HG03354 (cell line): ENCODE measurements around the gene TFR2.
A peak's percentile ranks its signal among the peaks of the same experiment; 100 is the strongest.
"Not testable (repeated sequence)": the region's sequence is repeated elsewhere in the genome, so short reads cannot be mapped to it uniquely, and the experiment has no call there.

ENCODE experiments used
- ATAC-seq: cut with Tn5 transposase; IDR thresholded peaks from one replicate; pipeline ENCODE4 v1.9.1; 2021; ENCODE audit warnings: mild to moderate bottlenecking; ENCODE audit not compliant: unreplicated experiment, poor library complexity, severe bottlenecking

The TFR2 gene

DNA sequence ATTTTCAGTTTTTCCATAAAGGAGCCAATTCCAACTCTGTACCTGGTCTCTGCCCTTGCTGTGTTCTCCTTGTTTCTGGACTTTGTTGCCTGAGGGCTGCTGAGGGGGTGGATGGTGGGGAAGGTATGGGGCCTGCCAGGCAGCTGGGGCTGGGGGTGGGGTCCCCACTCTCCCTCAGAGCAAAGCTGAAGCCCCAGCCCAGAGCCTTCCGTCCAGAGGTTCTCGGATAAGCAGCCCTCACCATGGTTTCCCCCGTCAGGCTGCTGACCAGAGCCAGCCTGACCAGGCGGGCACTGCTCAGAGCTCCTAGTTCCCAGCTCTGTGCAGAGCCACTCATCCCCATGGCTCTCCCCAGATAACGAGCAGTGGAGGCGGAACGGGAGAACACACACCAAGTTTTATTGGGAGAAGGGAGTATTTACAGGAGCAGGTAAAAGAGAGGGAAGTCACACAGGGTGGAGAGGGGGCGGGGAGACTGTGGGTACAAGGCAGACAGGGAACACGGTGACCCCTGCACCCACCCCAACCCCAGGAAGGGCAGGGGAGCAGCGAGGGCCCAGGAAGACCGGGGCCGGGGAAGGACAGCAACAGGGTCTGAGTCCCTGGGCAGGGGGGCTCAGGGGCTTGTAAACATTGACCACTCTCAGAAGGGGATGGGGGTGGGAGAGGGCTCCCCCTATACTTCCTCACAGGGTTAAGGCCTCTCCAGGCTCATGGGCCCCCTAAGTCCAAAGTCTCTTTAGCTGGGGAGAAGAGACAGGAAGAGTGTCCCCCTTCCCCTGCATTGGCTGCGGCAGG is 38.0 kb upstream of the TFR2 start:
- no peak for ATAC-seq

DNA sequence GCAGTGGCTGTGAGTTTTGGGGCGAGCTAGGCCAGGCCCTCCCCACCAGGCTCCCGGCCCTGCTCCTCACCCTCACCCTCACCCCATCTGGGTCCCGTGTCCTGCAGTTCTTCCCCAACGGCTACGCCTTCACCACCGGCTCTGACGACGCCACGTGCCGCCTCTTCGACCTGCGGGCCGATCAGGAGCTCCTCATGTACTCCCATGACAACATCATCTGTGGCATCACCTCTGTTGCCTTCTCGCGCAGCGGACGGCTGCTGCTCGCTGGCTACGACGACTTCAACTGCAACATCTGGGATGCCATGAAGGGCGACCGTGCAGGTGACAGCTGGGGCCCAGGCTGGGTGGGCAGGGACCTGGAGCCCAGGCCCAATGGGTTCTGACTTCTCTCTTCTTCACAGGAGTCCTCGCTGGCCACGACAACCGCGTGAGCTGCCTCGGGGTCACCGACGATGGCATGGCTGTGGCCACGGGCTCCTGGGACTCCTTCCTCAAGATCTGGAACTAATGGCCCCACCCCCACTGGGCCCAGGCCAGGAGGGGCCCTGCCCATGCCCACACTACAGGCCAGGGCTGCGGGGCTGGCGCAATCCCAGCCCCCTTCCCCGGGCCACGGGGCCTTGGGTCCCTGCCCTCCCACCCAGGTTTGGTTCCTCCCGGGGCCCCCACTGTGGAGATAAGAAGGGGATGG is 37.1 kb upstream of the TFR2 start:
- ATAC-seq, result no peak

DNA sequence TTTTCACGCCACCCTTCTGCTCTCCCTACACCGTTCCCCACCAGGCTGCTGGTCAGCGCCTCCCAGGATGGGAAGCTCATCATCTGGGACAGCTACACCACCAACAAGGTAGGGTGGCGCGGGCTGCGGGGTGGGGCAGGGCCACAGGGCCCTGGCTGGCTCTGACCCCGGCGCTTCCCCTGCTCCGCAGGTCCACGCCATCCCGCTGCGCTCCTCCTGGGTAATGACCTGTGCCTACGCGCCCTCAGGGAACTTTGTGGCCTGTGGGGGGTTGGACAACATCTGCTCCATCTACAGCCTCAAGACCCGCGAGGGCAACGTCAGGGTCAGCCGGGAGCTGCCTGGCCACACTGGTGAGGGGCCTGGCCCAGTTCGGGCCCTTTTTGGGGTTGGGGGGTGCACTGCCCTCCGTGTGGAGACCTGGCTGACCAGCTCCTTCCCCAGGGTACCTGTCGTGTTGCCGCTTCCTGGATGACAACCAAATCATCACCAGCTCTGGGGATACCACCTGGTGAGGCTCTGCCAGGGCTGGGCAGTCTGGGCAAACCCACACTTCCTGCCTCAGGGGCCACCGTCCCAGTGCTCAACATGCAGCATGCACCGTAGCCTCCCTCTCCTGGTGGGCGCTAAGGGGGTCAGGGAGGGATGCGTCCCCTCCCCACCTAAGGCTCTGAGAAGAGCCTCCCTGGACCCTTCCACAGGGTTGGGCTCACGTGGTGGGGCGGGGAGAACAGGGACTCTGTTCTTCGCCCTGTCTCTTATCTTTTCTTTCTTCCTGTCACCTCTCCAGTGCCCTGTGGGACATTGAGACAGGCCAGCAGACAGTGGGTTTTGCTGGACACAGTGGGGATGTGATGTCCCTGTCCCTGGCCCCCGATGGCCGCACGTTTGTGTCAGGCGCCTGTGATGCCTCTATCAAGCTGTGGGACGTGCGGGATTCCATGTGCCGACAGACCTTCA is 36.2 kb upstream of the TFR2 start:
- no peak for ATAC-seq

DNA sequence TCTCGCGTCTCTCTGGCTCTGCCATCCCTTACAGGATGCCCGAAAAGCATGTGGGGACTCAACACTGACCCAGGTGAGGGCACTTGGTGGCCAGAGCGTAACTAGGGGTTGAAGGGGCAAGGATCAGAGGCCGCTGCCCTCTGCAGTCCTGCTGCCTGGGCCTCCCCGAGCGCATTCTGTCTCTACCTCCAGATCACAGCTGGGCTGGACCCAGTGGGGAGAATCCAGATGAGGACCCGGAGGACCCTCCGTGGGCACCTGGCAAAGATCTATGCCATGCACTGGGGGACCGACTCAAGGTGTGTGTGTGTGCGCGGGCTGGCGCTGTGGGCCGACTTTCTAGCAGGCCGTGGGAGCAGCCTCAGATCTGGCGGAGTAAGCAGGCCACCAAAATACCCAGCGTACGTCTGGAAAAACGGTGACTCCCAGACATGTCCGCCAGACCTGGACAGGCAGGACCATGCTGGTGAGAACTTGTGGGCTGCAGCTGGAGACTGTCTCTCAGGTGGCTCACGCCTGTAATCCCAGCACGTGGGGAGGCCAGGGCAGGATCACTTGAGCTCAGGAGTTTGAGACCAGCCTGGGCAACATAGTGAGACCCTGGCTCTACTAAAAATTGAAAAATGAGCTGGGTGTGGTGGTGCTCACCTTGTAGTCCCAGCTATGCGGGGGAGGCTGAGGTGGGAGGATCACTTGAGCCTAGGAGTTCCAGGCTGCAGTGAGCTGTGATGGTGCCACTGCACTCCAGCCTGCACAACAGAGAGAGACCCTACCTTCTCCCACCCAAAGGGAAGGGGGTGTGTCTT is 35.4 kb upstream of the TFR2 start:
- ATAC-seq, result no peak

GRCh38 chr7:100675581-100676350 is 34.4 kb upstream of the TFR2 start:
- peak; percentile 41 for ATAC-seq

DNA sequence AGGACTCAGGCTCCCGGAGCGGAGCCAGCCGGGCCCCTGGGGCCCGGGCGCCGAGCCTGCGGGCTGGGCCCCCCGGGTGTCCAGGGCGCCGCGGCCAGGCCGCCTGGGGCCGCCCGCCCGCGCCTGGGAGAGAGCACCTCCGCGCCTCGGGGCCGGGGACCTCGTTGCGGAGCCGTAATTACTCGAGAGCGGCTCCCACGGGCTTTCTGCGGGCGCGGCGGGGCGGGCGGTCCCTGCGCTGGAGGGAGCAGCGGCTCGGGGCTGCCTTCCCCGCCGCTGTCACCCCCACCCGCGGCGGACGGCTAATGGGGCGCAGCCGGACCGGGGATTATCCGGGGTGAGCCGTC is 33.7 kb upstream of the TFR2 start:
- ATAC-seq, result peak; percentile 1

DNA sequence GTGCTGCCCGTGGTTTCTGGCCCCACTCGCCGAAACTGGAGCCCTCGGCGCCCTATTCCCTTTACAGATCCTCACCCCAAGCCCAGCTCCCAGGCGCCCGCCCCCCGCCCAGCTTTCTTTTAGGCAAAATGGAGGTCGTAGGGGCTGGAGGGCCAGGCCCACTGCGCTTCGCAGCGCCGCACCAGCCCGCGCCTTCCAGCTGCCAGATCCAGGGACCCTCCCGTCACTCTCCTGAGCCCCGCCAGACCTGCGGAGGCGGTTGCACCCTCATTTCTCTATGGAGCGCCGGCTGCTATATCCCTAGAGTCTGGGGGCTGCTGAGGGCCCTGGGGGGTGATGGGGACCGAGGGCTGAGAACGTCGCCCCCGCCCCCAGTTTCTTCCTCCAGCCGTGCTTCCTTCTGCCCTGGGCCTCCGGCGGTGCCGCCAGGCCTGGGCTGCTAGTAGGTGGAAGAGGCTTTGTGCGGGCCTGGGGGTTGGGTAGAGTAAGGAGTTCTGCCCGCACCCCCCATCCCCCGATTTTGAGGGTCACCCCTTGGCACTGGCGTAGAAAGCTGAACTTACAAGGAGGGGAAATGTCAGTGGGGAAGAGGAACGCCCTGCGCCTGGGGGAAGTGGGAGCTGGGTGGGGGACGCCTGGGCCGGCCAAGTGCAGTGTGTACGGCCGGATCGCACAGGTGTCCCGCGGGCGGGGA is 33.2 kb upstream of the TFR2 start:
- no peak for ATAC-seq

GRCh38 chr7:100673942-100674410 is 32.6 kb upstream of the TFR2 start:
- ATAC-seq, result peak; percentile 2

GRCh38 chr7:100673302-100673941 is 32.1 kb upstream of the TFR2 start, which contains the start of gene GNB2:
GNB2 (plus strand) TSS chr7:100673740; CDS start chr7:100676266, 2,526 bp downstream.
- ATAC-seq, result peak; percentile 60

DNA sequence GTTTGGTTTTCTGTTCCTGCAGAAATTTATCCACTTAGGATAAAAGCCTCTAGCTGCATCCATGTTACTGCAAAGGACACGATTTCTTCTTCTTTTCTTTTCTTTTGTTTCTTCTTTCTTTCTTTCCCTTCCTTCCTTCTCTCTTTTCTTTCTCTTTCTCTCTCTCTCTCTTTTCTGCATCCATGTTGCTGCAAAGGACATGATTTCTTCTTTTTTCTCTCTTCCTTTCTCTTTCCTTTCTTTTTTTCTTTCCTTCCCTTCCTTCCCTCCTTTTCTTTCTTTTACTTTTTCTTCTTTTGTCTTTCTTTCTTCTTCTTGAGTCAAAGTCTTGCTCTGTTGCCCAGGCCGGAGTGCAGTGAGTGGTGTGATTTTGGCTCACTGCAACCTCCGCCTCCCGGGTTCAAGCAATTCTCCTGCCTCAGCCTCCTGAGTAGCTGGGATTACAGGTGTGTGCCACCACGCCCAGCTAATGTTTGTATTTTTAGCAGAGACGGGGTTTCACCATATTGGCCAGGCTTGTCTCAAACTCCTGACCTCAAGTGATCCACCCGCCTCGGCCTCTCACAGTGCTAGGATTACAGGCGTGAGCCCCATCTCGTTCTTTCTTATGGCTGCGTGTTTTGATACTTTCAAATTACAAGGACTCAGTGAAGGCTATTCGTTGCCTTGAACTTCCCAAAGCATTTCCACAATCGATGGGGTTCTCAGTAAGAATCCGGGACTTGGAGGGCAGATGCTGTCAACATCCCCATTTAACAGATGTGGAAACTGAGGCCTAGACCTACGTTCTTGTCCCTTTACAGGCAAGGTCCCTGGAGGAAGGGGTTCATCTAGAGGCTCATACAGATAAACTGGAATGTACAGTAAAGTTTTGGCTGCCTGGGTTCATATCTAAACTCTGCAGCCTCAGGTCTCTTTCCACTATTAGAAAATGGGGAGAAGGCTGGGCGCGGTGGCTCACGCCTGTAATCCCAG is 30.3 kb upstream of the TFR2 start:
- ATAC-seq, result no peak

GRCh38 chr7:100670074-100670473 is 28.7 kb upstream of the TFR2 start:
- ATAC-seq, result no peak

- ATAC-seq, result not testable (repeated sequence)
Measured at GRCh38 chr7:100669106-100669505, 27.8 kb upstream of the TFR2 start.

GRCh38 chr7:100668069-100668449 is 26.7 kb upstream of the TFR2 start:
- no peak for ATAC-seq

- ATAC-seq, result no peak
Measured at GRCh38 chr7:100667331-100668068, 26.1 kb upstream of the TFR2 start.

DNA sequence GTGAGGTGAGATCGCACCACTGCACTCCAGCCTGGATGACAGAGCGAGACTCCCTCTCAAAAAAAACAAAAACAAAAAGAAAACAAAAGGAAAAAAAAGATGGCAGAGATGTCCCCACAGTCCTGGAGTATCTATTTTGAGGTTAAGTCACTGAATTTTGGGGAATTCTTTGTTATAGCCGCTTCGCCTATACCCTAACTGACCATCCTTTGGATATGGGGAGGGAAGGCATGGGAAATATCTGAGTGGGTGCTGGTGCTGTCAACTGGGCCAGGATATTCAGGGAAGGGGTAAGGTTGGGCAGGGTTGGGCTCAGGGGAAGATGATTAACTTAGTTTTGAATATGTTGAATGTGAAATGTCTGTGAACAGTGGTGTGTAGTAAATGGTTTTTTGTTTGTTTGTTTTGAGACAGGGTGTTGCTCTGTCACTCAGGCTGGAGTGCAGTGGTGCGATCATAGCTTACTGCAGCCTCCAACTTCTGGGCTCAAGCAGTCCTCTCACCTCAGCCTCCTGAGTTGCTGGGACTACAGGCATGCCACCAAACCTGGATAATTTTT is 23.9 kb upstream of the TFR2 start:
- ATAC-seq, result no peak
